ENCODE measurements around the gene CALCOCO1.

DNA sequence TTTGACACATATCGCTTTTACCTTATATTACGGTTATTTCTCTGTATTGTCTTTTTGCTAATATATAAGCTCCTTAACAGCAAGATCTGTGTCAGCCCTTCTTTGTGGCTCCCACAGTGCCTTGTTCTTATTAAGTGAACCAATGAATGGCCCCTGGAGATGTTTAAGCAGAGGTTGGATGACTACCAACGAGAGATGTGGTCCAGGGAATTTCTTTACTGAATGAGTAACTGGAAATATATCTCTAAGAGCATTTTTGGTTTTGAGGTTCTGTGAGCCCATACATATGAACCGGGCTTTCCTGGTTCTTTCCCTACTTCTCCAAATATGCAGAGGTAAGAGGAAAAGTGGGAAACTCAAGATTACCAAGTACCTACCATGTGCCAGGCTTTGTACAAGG, 23.5 kb downstream of the CALCOCO1 start:
- TF ChIP-seq ZFX (CRISPR knock-in tag; IDR thresholded peaks at IDR 0.05; ENCODE audit: low read depth): no peak
- TF ChIP-seq ZFP41 (CRISPR knock-in tag; IDR thresholded peaks at IDR 0.05; ENCODE audit: borderline replicate concordance): no peak
- TF ChIP-seq SP5 (CRISPR knock-in tag; IDR thresholded peaks at IDR 0.05; ENCODE audit: borderline replicate concordance, low read depth): no peak
- TF ChIP-seq, protein P1, sequence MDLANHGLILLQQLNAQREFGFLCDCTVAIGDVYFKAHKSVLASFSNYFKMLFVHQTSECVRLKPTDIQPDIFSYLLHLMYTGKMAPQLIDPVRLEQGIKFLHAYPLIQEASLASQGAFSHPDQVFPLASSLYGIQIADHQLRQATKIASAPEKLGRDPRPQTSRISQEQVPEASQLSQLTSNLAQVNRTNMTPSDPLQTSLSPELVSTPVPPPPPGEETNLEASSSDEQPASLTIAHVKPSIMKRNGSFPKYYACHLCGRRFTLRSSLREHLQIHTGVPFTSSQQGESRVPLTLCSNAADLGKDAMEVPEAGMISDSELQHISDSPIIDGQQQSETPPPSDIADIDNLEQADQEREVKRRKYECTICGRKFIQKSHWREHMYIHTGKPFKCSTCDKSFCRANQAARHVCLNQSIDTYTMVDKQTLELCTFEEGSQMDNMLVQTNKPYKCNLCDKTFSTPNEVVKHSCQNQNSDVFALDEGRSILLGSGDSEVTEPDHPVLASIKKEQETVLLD (CRISPR knock-in tag; IDR thresholded peaks at IDR 0.05; ENCODE audit: low read depth): no peak
- no peak for TF ChIP-seq SRSF4 (IDR thresholded peaks at IDR 0.05; ENCODE audit: low read depth, low read length, poor library complexity, severe bottlenecking)
- no peak for TF ChIP-seq POLR2A (IDR thresholded peaks at IDR 0.05; ENCODE audit: insufficient read depth in 1 of 2, low read depth in 2 of 2, low read length in 2 of 2)
- TF ChIP-seq, protein P2, sequence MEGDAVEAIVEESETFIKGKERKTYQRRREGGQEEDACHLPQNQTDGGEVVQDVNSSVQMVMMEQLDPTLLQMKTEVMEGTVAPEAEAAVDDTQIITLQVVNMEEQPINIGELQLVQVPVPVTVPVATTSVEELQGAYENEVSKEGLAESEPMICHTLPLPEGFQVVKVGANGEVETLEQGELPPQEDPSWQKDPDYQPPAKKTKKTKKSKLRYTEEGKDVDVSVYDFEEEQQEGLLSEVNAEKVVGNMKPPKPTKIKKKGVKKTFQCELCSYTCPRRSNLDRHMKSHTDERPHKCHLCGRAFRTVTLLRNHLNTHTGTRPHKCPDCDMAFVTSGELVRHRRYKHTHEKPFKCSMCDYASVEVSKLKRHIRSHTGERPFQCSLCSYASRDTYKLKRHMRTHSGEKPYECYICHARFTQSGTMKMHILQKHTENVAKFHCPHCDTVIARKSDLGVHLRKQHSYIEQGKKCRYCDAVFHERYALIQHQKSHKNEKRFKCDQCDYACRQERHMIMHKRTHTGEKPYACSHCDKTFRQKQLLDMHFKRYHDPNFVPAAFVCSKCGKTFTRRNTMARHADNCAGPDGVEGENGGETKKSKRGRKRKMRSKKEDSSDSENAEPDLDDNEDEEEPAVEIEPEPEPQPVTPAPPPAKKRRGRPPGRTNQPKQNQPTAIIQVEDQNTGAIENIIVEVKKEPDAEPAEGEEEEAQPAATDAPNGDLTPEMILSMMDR (CRISPR knock-in tag; IDR thresholded peaks at IDR 0.05): no peak

Measured in HepG2 (cell line).